Muscle of arm (tissue), 12 donors: ENCODE results near the gene VEGFD. TPM values are rescaled to one million over a fixed set of nuclear protein-coding genes. Genes with fewer than 3 reads are reported as not detected.
"Not testable (repeated sequence)": the region's sequence is repeated elsewhere in the genome, so short reads cannot be mapped to it uniquely, and the experiment has no call there.

Experiments
- DNase-seq: peaks from one replicate; pipeline ENCODE4 v3.0.0-alpha.2; 2013
- polyA plus RNA-seq, 12 donors: library from polyadenylated mRNA; unstranded; fragments of 120-200 nt; gene quantifications; one replicate each; pipeline ENCODE4 v1.2.1, GENCODE V29; 2013; ENCODE audit not compliant: insufficient read length in 12 of 12

VEGFD gene
- polyA plus RNA-seq, 12 donors, result 0.45 to 1.7 (median 1.1) TPM; not detected in 2

- DNase-seq, result no peak
These were observed 73.1 kb downstream of the VEGFD start for GRCh38 chrX:15311119-15311518.

DNA sequence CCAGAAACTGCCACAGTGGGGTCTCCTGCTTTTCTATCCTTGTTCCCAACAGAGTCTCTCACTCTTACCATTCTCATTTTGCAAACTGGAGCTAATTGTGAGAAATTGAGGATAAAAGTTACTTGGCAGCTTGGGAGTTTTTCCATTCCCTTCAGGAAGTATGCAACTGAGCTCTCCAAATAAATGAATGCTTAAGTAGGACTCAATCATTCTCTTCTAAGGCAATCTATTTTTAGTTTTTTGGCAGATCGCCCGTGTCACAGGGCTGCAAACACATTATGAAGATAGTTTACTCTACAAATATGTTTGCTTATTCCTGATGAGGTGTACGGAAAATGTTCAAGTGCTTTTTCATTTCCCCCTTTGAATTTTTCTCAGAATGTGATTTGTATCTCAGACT, 74.1 kb downstream of the VEGFD start:
- peak; percentile 73 for DNase-seq

DNA sequence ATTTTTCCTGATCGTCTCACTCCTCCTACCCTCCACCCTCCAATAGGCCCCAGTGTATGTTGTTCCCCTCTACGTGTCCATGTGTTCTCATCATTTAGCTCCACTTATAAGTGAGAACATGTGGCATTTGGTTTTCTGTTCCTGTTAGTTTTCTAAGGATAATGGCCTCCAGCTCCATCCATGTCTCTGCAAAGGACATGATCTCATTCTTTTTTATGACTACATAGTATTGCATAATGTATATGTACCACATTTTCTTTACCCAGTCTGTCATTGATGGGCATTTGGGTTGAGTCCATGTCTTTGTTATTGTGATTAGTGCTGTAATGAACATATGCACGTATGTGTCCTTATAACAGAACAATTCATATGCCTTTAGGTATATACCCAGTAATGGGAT, 78.3 kb downstream of the VEGFD start:
- DNase-seq, result not testable (repeated sequence)

DNA sequence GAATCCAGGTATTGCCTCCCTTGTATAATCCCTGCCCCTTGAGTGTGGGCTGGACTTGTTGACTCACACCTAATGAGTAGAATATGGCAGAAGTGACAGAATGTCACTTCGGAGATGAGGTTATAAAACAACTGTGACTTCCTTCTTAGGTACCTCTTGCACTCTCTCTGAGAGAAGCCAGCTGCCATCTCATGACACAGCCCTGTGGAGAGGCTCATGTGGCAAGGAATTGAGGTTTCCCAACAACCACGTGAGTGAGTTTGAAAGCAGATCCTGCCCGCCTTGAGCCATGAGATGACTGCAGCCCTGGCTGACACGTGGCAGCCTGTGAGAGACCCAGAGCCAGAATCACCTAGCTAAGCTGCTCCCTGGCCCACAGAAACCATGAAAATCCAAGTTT, 82.3 kb downstream of the VEGFD start:
- DNase-seq, result no peak

DNA sequence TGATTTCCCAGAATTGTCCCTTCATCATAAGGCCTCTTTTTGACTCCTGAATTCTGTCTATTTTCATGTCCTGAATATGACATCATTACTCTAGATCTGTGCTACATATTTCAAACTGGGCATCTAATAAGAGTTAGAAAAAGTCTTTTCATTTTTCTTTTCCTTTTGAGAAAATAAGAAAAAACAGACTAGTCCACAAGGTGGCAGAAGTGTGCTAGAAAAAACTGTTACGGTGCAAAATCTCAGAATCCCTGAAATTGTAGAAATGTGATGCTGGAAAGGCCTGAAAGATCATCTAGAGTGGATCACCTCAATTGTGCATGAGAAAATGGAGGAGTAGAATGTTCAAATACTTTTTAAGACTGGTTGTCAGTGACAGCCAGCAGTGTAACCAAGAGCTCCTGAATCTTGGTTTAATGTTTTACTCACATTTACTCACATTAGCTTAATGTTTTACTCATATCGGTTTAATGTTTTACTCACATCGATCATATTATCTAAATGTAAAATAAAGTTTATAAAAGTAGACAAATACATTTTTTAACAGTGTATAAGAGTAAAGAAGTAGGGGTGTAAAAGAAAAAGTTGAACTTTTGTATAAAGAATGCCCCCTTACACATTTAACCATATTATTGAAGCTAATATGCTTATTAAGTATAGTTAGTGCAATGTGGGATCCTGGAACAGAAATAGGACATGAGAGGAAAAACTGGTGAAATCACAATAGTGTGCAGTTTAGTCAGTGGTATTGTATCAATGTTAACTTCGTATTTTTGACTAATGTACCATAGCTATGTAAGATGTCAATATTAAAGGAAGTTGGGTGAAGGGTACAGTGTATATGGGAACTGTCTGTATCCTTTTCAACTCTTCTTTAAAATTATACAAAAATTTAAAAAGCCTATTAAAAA, 84.0 kb downstream of the VEGFD start:
- peak; percentile 29 for DNase-seq

DNA sequence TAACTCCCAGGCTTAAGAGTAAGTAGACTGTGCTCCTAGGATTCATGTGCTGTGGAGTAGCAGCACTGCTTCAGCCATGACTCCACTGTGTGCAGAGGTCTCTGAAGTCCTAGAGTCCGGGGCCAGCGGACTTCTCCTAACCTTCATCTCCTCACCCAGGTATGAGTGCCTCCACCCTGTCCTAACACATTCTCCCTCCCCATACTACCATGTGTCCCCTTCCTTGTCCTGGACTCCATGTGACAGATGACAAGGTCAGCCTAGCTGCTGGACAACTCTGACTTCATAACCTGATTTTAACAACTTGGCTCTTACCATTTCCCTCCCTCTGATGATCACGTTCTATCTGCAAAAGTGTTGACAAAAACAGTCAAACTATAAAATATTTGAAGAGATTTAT, 85.4 kb downstream of the VEGFD start:
- no peak for DNase-seq

- DNase-seq, result no peak
These were observed 86.0 kb downstream of the VEGFD start for GRCh38 chrX:15298201-15298600.

Other genes with a start within 250 kb of the VEGFD start
- gene ASB9, start 114.3 kb downstream of the VEGFD start, polyA plus RNA-seq, result 1 to 10 TPM in 10 of 12 donors, not detected in 2; 2.3 to 6.7 (median 4.2) TPM
- gene ASB11, start 68.8 kb downstream of the VEGFD start, polyA plus RNA-seq, result 10 to 100 TPM in 5 of 12 donors, 1 to 10 TPM in 6, not detected in 1; 2.3 to 14.3 (median 7.8) TPM
- gene PIGA, start 48.9 kb downstream of the VEGFD start, polyA plus RNA-seq, result 10 to 100 TPM in 3 of 12 donors, 1 to 10 TPM in 7, not detected in 2; 5.8 to 16.7 (median 7.1) TPM
- gene PIR, start 108.9 kb upstream of the VEGFD start, polyA plus RNA-seq, result 1 to 10 TPM in 10 of 12 donors, not detected in 2; 2.1 to 5.4 (median 3.2) TPM
- 1 to 10 TPM in 10 of 12 donors, not detected in 2; 1.4 to 5.6 (median 2.4) TPM for gene BMX, start 116.4 kb upstream of the VEGFD start, polyA plus RNA-seq
- 10 to 100 TPM in 1 of 12 donors, under 1 TPM in 4, not detected in 7; 0.05 to 14.2 (median 0.33) TPM for gene ACE2, start 216.5 kb upstream of the VEGFD start, polyA plus RNA-seq